ENCODE measurements around the gene MATN4.

- TF ChIP-seq CTCF (IDR thresholded peaks at IDR 0.05): no peak
- no peak for TF ChIP-seq POLR2A (IDR thresholded peaks at IDR 0.05)
Observed at GRCh38 chr20:45346291-45346718, 38.2 kb upstream of the MATN4 start.
